Measurements from ENCODE around the gene B4GALT6.

- TF ChIP-seq CTCF (IDR thresholded peaks at IDR 0.05) (no peak), EZH2 (IDR thresholded peaks at IDR 0.05; ENCODE audit: borderline replicate concordance, insufficient read depth, low read depth, low read length, poor library complexity, severe bottlenecking) (no peak)
Measured at GRCh38 chr18:31595121-31595771, 89.1 kb downstream of the B4GALT6 start.
